GM19324 (cell line): ENCODE results near the gene SORT1.
"Not testable (repeated sequence)": the region's sequence is repeated elsewhere in the genome, so short reads cannot be mapped to it uniquely, and the experiment has no call there.

ENCODE experiments used
- ATAC-seq: cut with Tn5 transposase; IDR thresholded peaks from one replicate; pipeline ENCODE4 v1.9.1; 2021; ENCODE audit warnings: mild to moderate bottlenecking, moderate library complexity; ENCODE audit not compliant: unreplicated experiment, low FRiP score

SORT1 gene

GRCh38 chr1:109350655-109351054, 47.1 kb downstream of the SORT1 start:
- ATAC-seq, result no peak

DNA sequence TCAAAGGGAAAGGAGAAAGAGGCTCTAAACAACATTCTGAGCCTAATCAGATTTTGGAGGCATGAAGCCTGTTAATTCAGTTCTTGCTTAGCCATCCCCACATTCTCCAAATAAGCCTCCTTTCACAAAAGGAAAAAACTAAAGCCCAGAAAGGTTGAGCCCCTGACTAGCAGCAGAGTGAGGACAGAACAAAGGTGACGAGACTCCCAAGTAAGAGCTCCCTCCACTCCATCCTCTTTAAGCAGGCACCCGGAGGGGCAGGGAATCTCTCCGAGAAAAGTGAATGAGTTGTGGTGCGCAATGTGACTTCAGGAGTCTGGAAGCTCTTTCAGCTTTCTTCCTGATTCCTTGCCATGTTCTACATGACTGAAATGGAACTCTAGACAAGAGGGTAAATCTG, 47.5 kb downstream of the SORT1 start:
- ATAC-seq, result no peak

GRCh38 chr1:109347511-109347910, 50.2 kb downstream of the SORT1 start:
- no peak for ATAC-seq

GRCh38 chr1:109341944-109342930, 55.5 kb downstream of the SORT1 start:
- ATAC-seq, result no peak

- ATAC-seq, result no peak
Measured at GRCh38 chr1:109338608-109339007, 59.1 kb downstream of the SORT1 start.

GRCh38 chr1:109338091-109338490, 59.6 kb downstream of the SORT1 start:
- no peak for ATAC-seq

DNA sequence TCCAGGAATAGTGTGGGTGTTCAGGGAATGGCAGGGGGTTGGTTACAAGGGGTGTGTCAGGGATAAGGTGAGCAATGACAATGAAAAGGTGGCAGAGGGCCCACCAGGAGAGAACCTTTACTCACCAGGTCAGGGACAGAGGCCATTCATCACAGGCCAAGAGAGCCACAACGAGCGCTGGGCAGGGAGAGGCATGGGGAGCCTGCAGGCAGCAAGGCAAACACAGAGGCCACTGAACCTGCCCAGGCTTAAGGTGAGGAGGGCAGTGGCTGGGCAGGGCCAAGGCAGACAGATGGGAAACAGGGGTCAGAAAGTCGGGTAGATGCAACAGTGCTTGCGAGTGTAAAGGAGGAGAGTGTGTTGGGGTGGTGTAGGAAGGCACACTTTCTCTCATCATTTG, 62.6 kb downstream of the SORT1 start:
- no peak for ATAC-seq

DNA sequence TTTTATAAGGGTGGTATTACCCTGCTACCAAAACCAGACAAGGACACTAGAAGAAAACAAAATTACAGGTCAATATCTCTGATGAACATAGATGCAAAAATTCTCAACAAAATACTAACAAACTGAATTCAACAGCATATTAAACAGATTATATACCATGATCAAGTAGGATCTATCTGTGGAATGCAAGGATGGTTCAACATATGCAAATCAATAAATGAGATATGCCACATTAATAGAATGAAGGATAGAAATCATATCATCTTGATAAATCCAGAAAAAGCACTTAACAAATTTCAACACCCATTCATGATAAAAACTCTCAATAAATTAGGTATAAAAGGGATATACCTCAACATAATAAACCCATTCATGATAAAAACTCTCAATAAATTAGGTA, 66.6 kb downstream of the SORT1 start:
- ATAC-seq, result no peak

DNA sequence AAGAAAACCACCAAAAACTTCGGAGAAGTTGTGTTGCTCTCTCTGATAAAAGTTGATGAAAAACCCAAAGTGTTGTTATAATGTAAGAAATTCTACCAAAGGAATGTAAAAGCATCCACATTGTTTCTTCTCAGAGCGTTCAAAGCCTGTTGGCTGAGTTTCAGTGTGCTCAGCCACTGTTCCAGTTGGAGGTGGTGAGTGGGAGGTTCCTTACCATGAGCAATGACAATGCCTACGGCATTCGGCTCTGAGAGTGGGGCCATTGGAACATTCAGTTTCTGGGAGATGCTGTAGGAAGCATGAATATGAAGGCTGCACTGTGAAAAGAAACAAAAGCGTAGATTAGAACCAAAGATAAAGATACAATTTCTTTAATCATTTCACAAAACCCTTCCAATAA, 70.4 kb downstream of the SORT1 start:
- no peak for ATAC-seq

- ATAC-seq, result no peak
Measured at GRCh38 chr1:109322974-109323373, 74.7 kb downstream of the SORT1 start.

DNA sequence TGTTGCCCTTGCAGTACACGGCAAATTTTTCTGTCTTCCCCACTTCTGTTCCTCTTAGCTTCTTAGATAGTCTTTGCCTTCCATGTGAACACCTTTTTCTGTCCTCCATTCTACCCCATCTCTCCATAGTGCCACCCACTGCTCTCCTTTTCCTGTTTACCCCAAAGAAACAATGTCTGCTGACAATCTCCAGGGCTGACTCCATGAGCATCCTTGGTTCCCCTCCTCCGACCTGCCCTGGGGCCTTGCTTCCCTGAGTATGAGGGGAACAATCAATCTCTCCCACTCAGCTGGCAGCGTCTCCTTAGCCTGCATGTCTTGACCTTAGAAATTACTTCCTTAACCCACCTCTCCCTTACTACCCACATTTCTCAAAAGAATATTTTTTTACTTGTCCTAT, 78.6 kb downstream of the SORT1 start:
- ATAC-seq, result no peak

- no peak for ATAC-seq
Measured at GRCh38 chr1:109316506-109316905, 81.2 kb downstream of the SORT1 start.

DNA sequence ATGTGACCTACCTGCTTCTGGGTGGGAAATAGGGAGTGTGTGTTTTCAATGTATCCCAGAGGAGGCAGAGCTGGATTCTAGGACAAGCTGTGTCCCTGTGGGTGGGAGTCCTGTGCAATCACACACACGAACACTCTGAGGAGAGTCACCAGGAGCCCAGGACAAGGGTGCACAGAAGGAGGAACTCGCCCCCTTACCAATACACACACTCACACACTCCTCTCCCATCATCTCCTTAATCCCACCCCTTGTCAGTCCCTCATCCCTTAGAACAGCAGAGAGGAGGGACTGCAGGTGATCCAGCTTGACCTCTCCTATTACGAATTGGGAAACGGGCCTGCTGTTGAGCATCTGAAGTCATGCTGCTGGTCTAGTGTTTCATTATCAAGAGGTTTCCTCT, 82.4 kb downstream of the SORT1 start:
- no peak for ATAC-seq

GRCh38 chr1:109314795-109315194, 82.9 kb downstream of the SORT1 start:
- no peak for ATAC-seq

DNA sequence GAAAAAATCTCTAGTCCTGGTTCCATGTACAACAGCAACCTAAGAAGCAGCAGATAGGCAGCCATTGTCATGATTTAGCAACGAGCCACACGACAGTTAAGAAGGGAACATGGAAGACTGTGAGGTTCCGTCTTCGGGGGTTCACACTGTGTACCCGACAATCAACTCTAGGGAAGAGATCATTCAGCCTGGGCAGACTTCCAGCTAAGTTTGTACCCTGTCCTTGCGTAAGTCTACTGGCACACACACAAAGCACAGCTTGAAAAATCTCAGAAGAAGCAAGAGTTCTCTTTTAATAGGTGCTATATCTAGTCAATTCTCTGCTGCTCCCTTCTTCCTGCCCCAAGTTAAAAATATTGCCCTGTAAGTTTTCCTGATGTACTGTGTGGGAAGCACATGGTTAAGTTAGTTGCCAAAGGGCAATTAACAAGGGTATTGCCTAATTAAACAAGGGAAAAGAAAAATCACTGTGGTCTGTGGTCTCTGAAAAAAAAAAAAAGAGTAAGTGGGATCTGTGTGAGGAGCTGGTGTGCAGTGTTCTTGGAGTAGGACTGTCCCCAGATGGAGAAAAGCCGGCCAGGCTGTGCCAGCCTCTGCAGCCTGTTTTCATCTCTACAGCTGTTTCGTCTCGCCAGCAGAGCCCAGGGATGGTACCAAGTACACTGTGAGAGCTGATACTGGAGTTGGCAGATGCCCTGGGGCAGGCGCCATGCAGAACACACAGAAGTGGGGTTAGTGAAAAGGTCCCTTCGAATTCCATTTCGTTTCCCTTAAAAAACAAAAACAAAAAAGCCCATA, 84.5 kb downstream of the SORT1 start:
- ATAC-seq, result no peak

GRCh38 chr1:109312246-109312645, 85.5 kb downstream of the SORT1 start:
- ATAC-seq, result no peak

DNA sequence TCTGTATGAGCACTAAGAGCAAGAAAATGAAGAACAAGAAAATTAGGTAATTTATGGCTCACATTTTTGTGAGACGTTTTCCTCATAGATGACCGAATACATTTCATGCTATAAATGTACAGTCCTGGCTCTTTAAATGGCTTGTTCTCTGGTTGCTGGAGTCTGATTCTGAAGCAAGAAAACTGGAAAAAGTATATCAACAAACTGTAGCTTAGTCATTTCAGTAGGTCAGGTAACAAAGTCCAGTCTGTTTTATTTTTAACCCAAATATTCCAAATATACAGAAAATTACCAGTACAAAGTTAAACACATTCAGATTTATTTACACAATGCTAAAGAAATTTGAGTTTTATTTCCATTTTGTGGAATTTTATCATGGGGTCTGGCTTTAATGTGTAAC, 88.4 kb downstream of the SORT1 start:
- ATAC-seq, result no peak

GRCh38 chr1:109307274-109308021, 90.3 kb downstream of the SORT1 start:
- no peak for ATAC-seq

DNA sequence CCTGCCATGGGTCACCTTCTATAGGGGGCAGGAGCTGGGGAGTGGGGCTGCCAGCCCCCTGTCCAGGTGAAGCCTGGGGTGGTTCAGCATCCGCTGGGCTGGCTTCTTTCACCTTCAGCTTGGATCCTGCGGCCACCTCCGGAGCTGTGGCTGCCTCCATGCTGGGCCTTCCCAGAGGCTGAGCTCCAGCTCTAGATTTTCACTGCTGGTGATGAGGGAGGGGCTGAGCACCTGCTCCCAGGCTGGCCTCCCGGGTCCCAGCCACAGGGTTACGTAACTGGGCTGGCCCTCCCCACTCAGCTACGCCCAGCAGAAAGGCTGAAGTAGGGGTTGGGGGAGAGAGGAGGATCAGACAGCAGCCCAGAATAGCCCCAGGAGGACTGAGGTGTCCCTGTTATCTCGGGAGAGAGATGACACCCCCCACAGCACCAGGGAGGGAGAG, 90.9 kb downstream of the SORT1 start, which contains the start of gene MYBPHL:
Gene MYBPHL, minus strand, starts transcription at position 180 of the 442 bp plus-strand sequence. Its CDS starts 20 bp downstream, at position 160.
- ATAC-seq, result no peak

GRCh38 chr1:109305991-109306390, 91.7 kb downstream of the SORT1 start:
- not testable (repeated sequence) for ATAC-seq
